ENCODE results near the gene GLCE.

- no peak for TF ChIP-seq POLR2A (IDR thresholded peaks at IDR 0.05)
- TF ChIP-seq EP300 (IDR thresholded peaks at IDR 0.05): no peak
- TF ChIP-seq CTCF (IDR thresholded peaks at IDR 0.05): no peak
These were observed 144.9 kb downstream of the GLCE start for GRCh38 chr15:69305204-69305931.
